ENCODE results near the gene DPAGT1.

DNA sequence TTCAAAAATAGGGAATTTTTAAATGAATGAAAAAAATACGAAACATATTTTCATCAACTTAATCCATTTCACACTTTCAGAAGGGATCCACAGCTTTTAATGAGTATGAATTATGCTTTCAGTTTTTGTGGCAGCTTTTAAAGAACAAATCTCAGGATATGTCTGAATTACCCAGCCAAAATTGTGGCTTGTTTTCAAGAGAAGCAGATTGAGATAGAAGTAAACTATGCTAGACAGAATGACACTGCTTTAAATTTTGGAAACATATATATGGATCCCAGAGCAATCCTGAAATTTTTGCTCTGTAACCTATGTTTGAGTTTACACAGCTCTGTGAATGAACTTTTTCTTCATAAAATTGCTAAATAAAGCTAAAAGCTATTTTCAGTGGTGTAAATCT lies 17.3 kb upstream of the DPAGT1 start:
- TF ChIP-seq, protein P1, sequence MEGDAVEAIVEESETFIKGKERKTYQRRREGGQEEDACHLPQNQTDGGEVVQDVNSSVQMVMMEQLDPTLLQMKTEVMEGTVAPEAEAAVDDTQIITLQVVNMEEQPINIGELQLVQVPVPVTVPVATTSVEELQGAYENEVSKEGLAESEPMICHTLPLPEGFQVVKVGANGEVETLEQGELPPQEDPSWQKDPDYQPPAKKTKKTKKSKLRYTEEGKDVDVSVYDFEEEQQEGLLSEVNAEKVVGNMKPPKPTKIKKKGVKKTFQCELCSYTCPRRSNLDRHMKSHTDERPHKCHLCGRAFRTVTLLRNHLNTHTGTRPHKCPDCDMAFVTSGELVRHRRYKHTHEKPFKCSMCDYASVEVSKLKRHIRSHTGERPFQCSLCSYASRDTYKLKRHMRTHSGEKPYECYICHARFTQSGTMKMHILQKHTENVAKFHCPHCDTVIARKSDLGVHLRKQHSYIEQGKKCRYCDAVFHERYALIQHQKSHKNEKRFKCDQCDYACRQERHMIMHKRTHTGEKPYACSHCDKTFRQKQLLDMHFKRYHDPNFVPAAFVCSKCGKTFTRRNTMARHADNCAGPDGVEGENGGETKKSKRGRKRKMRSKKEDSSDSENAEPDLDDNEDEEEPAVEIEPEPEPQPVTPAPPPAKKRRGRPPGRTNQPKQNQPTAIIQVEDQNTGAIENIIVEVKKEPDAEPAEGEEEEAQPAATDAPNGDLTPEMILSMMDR (IDR thresholded peaks at IDR 0.05) = no peak
- TF ChIP-seq POLR2A (IDR thresholded peaks at IDR 0.05) = no peak

Measured in adrenal gland (tissue), 5 donors.